Heart left ventricle (tissue), 13 donors: ENCODE measurements around the gene ADGRV1.

Experiments
- CTCF ChIP-seq, 12 donors: fragments of 200-600 bp; sonication (generic) in 4 of 12; IDR thresholded peaks; one replicate each; pipeline versions ENCODE4 v1.5.0 to v1.8.0; 2018 to 2022; ENCODE audit warnings: antibody characterized with exemption in 12 of 12, mild to moderate bottlenecking in 5 of 12
- POLR2A ChIP-seq, 2 donors: fragments of 450-650 bp; IDR thresholded peaks; one replicate each; pipeline ENCODE4 v1.6.1; 2017; ENCODE audit warnings: antibody characterized with exemption in 2 of 2, mild to moderate bottlenecking in 2 of 2, moderate library complexity in 2 of 2
- donor health status: ischemic (EF 13 %, LVEDD 7.1; RV severe dilation, severe dysfunction).
- donor health status: DM: no; HTN: yes; CAD: no.
- donor health status: DM: no; HTN: no; CAD: no.
- donor health status: ischemic (EF 25% LVEDD 6.9; RV normal size, moderate dysfunction).
- donor health status: ischemic (EF 25% LVEDD 5.7; RV mildly dilated, moderate dysfunction).
- donor health status: ischemic (EF 35%, LVEDD 5.7; RV mildly dilated, moderate dysfunction).
- donor health status: nonischemic (EF 11% LVEDD 7.7; RV severe dilation, severe dysfunction).
- donor health status: DM: yes; HTN: yes; CAD: no.
- donor health status: PGD.
- donor health status: ischemic (EF 29% LVEDD 5.4; RV normal size, mild dysfunction).
- donor health status: nonischemic (EF 23%, LVEDD 6.1; RV moderate dilation, normal function).

DNA sequence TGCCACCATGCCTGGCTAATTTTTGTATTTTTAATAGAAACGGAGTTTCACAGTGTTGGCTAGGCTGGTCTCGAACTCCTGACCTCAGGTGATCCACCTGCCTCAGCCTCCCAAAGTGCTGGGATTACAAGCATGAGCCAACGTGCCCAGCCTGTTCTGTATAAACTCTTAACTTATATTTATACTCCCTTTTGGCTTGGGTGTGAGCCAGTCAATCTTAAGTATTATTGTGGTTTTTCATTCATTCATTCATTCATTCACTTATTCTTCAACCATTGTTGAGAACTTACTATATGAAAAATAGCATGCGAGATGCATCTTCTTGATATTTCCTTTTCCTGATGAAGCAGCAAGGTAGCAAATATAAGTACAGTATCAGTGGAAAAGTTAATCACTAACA lies 132.9 kb downstream of the ADGRV1 start:
- TF ChIP-seq CTCF (IDR thresholded peaks at IDR 0.05) (no peak), POLR2A (IDR thresholded peaks at IDR 0.05) (no peak)
